Neural cell (in vitro differentiated cells): ENCODE results near the gene INO80C. TPM values are rescaled to one million over a fixed set of nuclear protein-coding genes. Genes with fewer than 3 reads are reported as not detected.
"Not testable (repeated sequence)": the region's sequence is repeated elsewhere in the genome, so short reads cannot be mapped to it uniquely, and the experiment has no call there.

Experiments used
- H2AFZ ChIP-seq: fragments of 200-600, 300-800 bp; sonication (generic), shearing (Covaris generic); 2 replicates; pipeline ENCODE4 v1.6.0; 2014; ENCODE audit warnings: low read depth, mild to moderate bottlenecking, antibody characterized with exemption, low read length, moderate library complexity
- H3F3A ChIP-seq: fragments of 200-600 bp; shearing (Covaris generic); 2 replicates; pipeline ENCODE4 v1.6.1; 2016; ENCODE audit warnings: mild to moderate bottlenecking, moderate library complexity, mixed read lengths, antibody characterized with exemption, low read length; ENCODE audit not compliant: insufficient read depth, poor library complexity, severe bottlenecking
- H3K27ac ChIP-seq: fragments of 200-600, 300-800 bp; sonication (generic), shearing (Covaris generic); 2 replicates; pipeline ENCODE4 v1.5.1; 2014; ENCODE audit warnings: mild to moderate bottlenecking, low read length, moderate library complexity
- H3K27me3 ChIP-seq: fragments of 300-800, 200-600 bp; sonication (generic), shearing (Covaris generic); 2 replicates; pipeline ENCODE4 v1.6.0; 2014; ENCODE audit warnings: mild to moderate bottlenecking, low read depth, low read length, moderate library complexity; ENCODE audit not compliant: insufficient read depth
- H3K36me3 ChIP-seq: fragments of 300-800, 200-600 bp; sonication (generic), shearing (Covaris generic); 2 replicates; pipeline ENCODE4 v1.5.1; 2014; ENCODE audit warnings: mild to moderate bottlenecking, antibody characterized with exemption, low read length, moderate library complexity; ENCODE audit not compliant: insufficient read depth
- H3K4me2 ChIP-seq: fragments of 300-800, 200-600 bp; sonication (generic), shearing (Covaris generic); 2 replicates; pipeline ENCODE4 v1.6.0; 2014; ENCODE audit warnings: mild to moderate bottlenecking, low read length
- H3K4me3 ChIP-seq: fragments of 300-800, 200-600 bp; sonication (generic), shearing (Covaris generic); 2 replicates; pipeline ENCODE4 v1.5.1; 2014; ENCODE audit warnings: mild to moderate bottlenecking, low read length, moderate library complexity
- H3K79me2 ChIP-seq: fragments of 200-600 bp; shearing (Covaris generic); replicated peaks from 2 replicates; pipeline ENCODE4 v1.6.0; 2014; ENCODE audit warnings: mild to moderate bottlenecking, low read length, moderate library complexity; ENCODE audit not compliant: insufficient read depth
- H3K9ac ChIP-seq: fragments of 300-800, 200-600 bp; sonication (generic), shearing (Covaris generic); 2 replicates; pipeline ENCODE4 v1.6.1; 2016; ENCODE audit warnings: mild to moderate bottlenecking, low read length, mixed read lengths
- H3K9me2 ChIP-seq: fragments of 200-600 bp; shearing (Covaris generic); 2 replicates; pipeline ENCODE4 v1.6.1; 2016; ENCODE audit warnings: mild to moderate bottlenecking, low read length, mixed read lengths; ENCODE audit not compliant: insufficient read depth
- H3K9me3 ChIP-seq: fragments of 200-600, 300-800 bp; sonication (generic), shearing (Covaris generic); 2 replicates; pipeline ENCODE4 v1.6.1; 2016; ENCODE audit warnings: mild to moderate bottlenecking, mixed run types, low read length, moderate library complexity, mixed read lengths
- H4K20me1 ChIP-seq: fragments of 200-600 bp; shearing (Covaris generic); 2 replicates; pipeline ENCODE4 v1.6.1; 2016; ENCODE audit warnings: mild to moderate bottlenecking, mixed run types; ENCODE audit not compliant: insufficient read depth
- EP300 ChIP-seq: fragments of 450-650 bp; conservative IDR thresholded peaks from 2 replicates; pipeline ENCODE4 v1.6.1; 2014; ENCODE audit warnings: antibody characterized with exemption, mild to moderate bottlenecking, moderate library complexity; ENCODE audit not compliant: poor library complexity, severe bottlenecking
- EZH2 ChIP-seq: fragments of 200-600, 300-800 bp; shearing (Covaris generic), sonication (generic); IDR thresholded peaks from 2 replicates; pipeline ENCODE4 v1.6.1; 2014; ENCODE audit warnings: antibody characterized with exemption, low read length, borderline replicate concordance, mild to moderate bottlenecking; ENCODE audit not compliant: insufficient read depth, poor library complexity, severe bottlenecking
- MXI1 ChIP-seq: fragments of 450-650 bp; conservative IDR thresholded peaks from 2 replicates; pipeline ENCODE4 v1.6.1; 2014; ENCODE audit warnings: antibody characterized with exemption, mild to moderate bottlenecking; ENCODE audit not compliant: poor library complexity, severe bottlenecking
- POLR2AphosphoS5 ChIP-seq: IDR thresholded peaks from 2 replicates; pipeline ENCODE4 v1.6.1; 2012
- RAD21 ChIP-seq: fragments of 450-650 bp; conservative IDR thresholded peaks from 2 replicates; pipeline ENCODE4 v1.6.1; 2014; ENCODE audit warnings: antibody characterized with exemption, mild to moderate bottlenecking, moderate library complexity
- REST ChIP-seq: IDR thresholded peaks from 2 replicates; pipeline ENCODE4 v1.6.1; 2012; ENCODE audit warnings: borderline replicate concordance
- SMC3 ChIP-seq: fragments of 450-650 bp; conservative IDR thresholded peaks from 2 replicates; pipeline ENCODE4 v1.6.1; 2014; ENCODE audit warnings: antibody characterized with exemption, mild to moderate bottlenecking, moderate library complexity; ENCODE audit not compliant: poor library complexity
- TAF1 ChIP-seq: IDR thresholded peaks from 2 replicates; pipeline ENCODE4 v1.6.1; 2012; ENCODE audit warnings: low read depth
- polyA plus RNA-seq: library from polyadenylated mRNA; depleted of rRNA; stranded (reverse); fragments of >200 nt; gene quantifications from 2 replicates; pipeline ENCODE4 v1.2.3, GENCODE V29; 2014
- TF ChIP-seq, protein P1 (sequence below): fragments of 450-650 bp; IDR thresholded peaks from 2 replicates; pipeline ENCODE4 v1.5.1; 2014; ENCODE audit warnings: antibody characterized with exemption, mild to moderate bottlenecking, moderate library complexity; ENCODE audit not compliant: poor library complexity, severe bottlenecking

Gene INO80C
- polyA plus RNA-seq, 1 donor from 2014 or later = 30.5 TPM

GRCh38 chr18:35455926-35456763 is 41.6 kb downstream of the INO80C start:
- Histone ChIP-seq H3K4me2 (no peak overlapping the region), H2AFZ (no peak overlapping the region)
- TF ChIP-seq, protein P1, sequence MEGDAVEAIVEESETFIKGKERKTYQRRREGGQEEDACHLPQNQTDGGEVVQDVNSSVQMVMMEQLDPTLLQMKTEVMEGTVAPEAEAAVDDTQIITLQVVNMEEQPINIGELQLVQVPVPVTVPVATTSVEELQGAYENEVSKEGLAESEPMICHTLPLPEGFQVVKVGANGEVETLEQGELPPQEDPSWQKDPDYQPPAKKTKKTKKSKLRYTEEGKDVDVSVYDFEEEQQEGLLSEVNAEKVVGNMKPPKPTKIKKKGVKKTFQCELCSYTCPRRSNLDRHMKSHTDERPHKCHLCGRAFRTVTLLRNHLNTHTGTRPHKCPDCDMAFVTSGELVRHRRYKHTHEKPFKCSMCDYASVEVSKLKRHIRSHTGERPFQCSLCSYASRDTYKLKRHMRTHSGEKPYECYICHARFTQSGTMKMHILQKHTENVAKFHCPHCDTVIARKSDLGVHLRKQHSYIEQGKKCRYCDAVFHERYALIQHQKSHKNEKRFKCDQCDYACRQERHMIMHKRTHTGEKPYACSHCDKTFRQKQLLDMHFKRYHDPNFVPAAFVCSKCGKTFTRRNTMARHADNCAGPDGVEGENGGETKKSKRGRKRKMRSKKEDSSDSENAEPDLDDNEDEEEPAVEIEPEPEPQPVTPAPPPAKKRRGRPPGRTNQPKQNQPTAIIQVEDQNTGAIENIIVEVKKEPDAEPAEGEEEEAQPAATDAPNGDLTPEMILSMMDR = no peak
- no peak for TF ChIP-seq REST
- TF ChIP-seq SMC3 = no peak
- TF ChIP-seq TAF1 = no peak
- no peak for TF ChIP-seq MXI1
- TF ChIP-seq EP300 = no peak
- no peak for TF ChIP-seq POLR2AphosphoS5
- TF ChIP-seq RAD21 = no peak
- no peak for TF ChIP-seq EZH2

DNA sequence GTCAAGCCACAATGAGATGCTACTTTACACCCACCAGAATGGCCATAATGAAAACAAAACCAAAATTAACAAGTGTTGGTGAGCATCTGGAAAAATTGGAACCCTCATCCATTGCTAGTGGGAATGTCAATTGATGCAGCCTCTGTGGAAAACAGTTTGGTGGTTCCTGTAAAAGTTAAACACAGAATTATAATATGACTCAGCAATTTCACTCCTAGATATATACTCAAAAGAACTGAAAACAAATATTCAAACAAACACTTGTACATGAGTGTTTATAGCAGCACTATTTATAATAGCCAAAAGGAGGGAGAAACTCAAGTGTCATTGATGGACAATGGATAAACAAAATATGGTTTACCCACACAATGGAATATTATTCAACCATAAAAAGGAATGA is 43.0 kb downstream of the INO80C start:
- no peak overlapping the region for H3K4me3 ChIP-seq
- no peak overlapping the region for H2AFZ ChIP-seq
- H3K27ac ChIP-seq = no peak overlapping the region
- H3F3A ChIP-seq = no peaks in the 10 kb centered on the region
- no peak overlapping the region for H3K9ac ChIP-seq
- no peaks in the 10 kb centered on the region for H3K9me2 ChIP-seq
- TF ChIP-seq, protein P1 = no peak
- TF ChIP-seq SMC3 (no peak), REST (no peak), RAD21 (no peak), POLR2AphosphoS5 (no peak), EP300 (no peak)
- no peaks in the 10 kb centered on the region for H4K20me1 ChIP-seq
- H3K4me2 ChIP-seq = no peak overlapping the region
- H3K79me2 ChIP-seq = no peaks in the 10 kb centered on the region
- no peaks in the 10 kb centered on the region for H3K27me3 ChIP-seq
- no peaks in the 10 kb centered on the region for H3K36me3 ChIP-seq
- H3K9me3 ChIP-seq = no peaks in the 10 kb centered on the region

More at GRCh38 chr18:35455926-35456763, 41.6 kb downstream of the INO80C start:
- Histone ChIP-seq H3K9ac (no peak overlapping the region), H4K20me1 (no peaks in the 10 kb centered on the region), H3K9me2 (no peaks in the 10 kb centered on the region), H3K27ac (no peak overlapping the region), H3F3A (no peaks in the 10 kb centered on the region), H3K27me3 (no peaks in the 10 kb centered on the region), H3K79me2 (no peaks in the 10 kb centered on the region), H3K9me3 (no peaks in the 10 kb centered on the region), H3K36me3 (no peaks in the 10 kb centered on the region), H3K4me3 (no peak overlapping the region)

- not testable (repeated sequence) for H3K79me2 ChIP-seq, H3K36me3 ChIP-seq, H3K9ac ChIP-seq, H3K4me2 ChIP-seq, H3K27ac ChIP-seq, H2AFZ ChIP-seq, H3K27me3 ChIP-seq, H3K9me3 ChIP-seq, H4K20me1 ChIP-seq, H3K9me2 ChIP-seq, H3F3A ChIP-seq, H3K4me3 ChIP-seq
Measured at GRCh38 chr18:35453065-35453464, 44.7 kb downstream of the INO80C start.
